BJ (cell line): ENCODE data around the gene SHISAL1. TPM values are rescaled to one million over a fixed set of nuclear protein-coding genes. Genes with fewer than 3 reads are reported as not detected.

Source experiments
- CTCF ChIA-PET: fragments of 350-600 bp; formaldehyde crosslinking; extraction: SDS; loops from one replicate; lab custom pipeline; 2021; ENCODE audit warnings: antibody characterized with exemption, inconsistent platforms; lab: Yijun Ruan, JAX
- POLR2A ChIA-PET: fragments of 300-600 bp; sonication (Branson Sonifier 250); formaldehyde crosslinking; extraction: SDS; loops from one replicate; lab custom pipeline; 2021; ENCODE audit warnings: antibody characterized with exemption; lab: Charles Lee
- DNase-seq: peaks from one replicate; pipeline ENCODE4 v3.0.0-alpha.2; 2011; ENCODE audit warnings: low read depth
- H3K27me3 ChIP-seq: 2 replicates; pipeline ENCODE4 v1.6.0; 2011; ENCODE audit warnings: low read length; ENCODE audit not compliant: control insufficient read depth, insufficient read depth
- H3K36me3 ChIP-seq: 2 replicates; pipeline ENCODE4 v1.5.1; 2011; ENCODE audit warnings: low read length; ENCODE audit not compliant: control insufficient read depth, insufficient read depth
- H3K4me3 ChIP-seq: 2 replicates; pipeline ENCODE4 v1.5.1; 2011; ENCODE audit warnings: low read depth, mild to moderate bottlenecking, control low read depth, low read length
- polyA plus RNA-seq: library from polyadenylated mRNA; depleted of rRNA; stranded (reverse); fragments of >200 nt; gene quantifications from 2 replicates; pipeline ENCODE4 v1.2.3, GENCODE V29; 2011
- TF ChIP-seq, protein P1 (sequence below): IDR thresholded peaks from 2 replicates; pipeline ENCODE4 v1.5.1; 2011; ENCODE audit warnings: low read depth, mild to moderate bottlenecking, control low read depth, inconsistent platforms, low read length, moderate library complexity; ENCODE audit not compliant: insufficient read depth

SHISAL1 gene
- polyA plus RNA-seq, 1 experiment: 0.34 TPM

DNA sequence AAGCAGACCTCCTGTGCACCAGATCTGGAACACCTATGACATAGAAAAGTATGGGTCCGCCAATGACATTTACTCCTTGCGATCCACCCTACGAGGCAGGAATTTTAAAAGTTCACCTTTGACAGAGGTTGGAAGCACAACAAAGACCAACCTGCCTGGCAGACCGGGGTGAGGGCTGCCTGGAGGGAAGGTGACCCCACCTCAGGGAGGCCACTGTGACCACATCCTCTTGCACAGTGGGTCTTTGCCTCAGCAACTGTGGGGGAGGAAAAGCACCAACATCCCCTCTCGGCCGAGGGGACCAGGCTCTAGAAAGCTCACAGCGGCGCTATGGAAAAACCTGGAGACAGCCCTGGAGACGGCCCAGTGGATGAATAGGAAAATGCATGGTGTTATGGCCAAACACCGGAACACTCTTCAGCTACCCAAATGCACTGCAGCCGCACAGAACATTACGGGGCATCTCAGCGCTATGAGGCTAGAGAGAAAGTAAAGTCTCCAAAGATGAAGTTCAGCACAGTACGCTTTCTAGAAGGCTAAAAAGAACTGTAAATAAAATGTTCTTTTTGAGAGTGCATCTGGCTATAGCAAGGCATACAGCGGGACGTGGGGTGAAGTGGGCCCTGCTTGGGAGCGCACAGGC, 1.8 kb upstream of the SHISAL1 start:
- DNase-seq: no peak
- Histone ChIP-seq H3K27me3 (no peaks in the 10 kb centered on the region), H3K36me3 (no peaks in the 10 kb centered on the region), H3K4me3 (no peak overlapping the region)
- TF ChIP-seq, protein P1, sequence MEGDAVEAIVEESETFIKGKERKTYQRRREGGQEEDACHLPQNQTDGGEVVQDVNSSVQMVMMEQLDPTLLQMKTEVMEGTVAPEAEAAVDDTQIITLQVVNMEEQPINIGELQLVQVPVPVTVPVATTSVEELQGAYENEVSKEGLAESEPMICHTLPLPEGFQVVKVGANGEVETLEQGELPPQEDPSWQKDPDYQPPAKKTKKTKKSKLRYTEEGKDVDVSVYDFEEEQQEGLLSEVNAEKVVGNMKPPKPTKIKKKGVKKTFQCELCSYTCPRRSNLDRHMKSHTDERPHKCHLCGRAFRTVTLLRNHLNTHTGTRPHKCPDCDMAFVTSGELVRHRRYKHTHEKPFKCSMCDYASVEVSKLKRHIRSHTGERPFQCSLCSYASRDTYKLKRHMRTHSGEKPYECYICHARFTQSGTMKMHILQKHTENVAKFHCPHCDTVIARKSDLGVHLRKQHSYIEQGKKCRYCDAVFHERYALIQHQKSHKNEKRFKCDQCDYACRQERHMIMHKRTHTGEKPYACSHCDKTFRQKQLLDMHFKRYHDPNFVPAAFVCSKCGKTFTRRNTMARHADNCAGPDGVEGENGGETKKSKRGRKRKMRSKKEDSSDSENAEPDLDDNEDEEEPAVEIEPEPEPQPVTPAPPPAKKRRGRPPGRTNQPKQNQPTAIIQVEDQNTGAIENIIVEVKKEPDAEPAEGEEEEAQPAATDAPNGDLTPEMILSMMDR: no peak
- POLR2A ChIA-PET: no interaction called here
- CTCF ChIA-PET: interaction anchor here (1.0 kb wide), 1 partner anchor 17 kb away, joined by 3 read pairs; no protein-coding TSS in a partner anchor

DNA sequence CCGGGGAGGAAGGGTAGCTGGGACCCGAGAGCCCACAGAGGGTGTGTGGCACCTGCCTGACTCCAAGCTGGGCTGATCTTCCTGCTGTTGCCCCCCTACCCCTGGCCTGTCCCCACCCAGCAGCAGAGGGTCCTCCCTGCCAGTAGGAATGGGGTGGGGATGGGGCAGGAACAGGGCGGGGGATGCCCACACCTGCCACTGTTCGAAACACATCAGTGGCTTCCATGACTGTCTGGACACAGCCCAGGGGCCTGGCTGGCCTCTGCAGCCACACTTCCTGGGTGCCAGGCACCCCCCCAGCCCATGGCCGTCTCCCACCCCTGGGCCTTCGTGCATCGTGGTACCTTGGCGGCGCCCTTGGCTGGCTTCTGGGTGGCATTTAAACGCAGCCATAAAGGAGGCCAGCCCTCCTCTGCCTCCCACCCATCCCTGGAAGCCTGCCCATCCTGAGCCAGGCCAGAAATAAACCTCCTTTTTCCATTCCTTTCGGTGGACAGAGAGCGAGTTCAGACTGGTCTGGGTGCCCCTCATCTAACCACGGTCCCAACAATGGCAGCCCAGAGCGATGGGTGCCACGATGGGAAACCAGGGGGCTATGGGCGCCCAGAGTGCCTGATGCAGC, 745 bp upstream of the SHISAL1 start:
- CTCF ChIA-PET: interaction anchor here (0.8 kb wide), 1 partner anchor 11 kb away, joined by 3 read pairs; no protein-coding TSS in a partner anchor
- POLR2A ChIA-PET: no interaction called here

DNA sequence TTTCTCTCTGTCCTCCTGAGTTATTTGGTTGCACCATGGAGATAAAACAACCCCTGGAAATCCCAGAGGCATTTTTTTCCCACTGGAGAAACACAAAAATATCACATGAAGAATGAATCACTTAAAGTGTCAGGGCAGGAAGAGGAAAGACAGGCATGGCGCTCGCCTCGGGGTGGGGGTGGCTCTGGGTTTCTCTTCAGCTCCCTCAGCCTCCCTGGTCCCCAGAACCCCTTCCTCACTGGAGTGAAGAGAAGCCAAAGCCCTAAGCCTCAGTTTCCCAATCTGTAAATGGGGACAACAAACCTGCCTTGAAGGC, 938 bp downstream of the SHISAL1 start:
- H3K36me3 ChIP-seq: no peaks in the 10 kb centered on the region
- TF ChIP-seq, protein P1: no peak
- peak; percentile 53 for DNase-seq
- ChIA-PET CTCF (interaction anchor here (0.9 kb wide), 1 partner anchor 14 kb away, joined by 5 read pairs; no protein-coding TSS in a partner anchor), POLR2A (no interaction called here)
- H3K27me3 ChIP-seq: no peaks in the 10 kb centered on the region
- no peak overlapping the region for H3K4me3 ChIP-seq

More for the DNA sequence above, 745 bp upstream of the SHISAL1 start:
- H3K4me3 ChIP-seq: no peak overlapping the region
- DNase-seq: no peak
- H3K27me3 ChIP-seq: no peaks in the 10 kb centered on the region
- H3K36me3 ChIP-seq: no peaks in the 10 kb centered on the region
- TF ChIP-seq, protein P1: no peak

DNA sequence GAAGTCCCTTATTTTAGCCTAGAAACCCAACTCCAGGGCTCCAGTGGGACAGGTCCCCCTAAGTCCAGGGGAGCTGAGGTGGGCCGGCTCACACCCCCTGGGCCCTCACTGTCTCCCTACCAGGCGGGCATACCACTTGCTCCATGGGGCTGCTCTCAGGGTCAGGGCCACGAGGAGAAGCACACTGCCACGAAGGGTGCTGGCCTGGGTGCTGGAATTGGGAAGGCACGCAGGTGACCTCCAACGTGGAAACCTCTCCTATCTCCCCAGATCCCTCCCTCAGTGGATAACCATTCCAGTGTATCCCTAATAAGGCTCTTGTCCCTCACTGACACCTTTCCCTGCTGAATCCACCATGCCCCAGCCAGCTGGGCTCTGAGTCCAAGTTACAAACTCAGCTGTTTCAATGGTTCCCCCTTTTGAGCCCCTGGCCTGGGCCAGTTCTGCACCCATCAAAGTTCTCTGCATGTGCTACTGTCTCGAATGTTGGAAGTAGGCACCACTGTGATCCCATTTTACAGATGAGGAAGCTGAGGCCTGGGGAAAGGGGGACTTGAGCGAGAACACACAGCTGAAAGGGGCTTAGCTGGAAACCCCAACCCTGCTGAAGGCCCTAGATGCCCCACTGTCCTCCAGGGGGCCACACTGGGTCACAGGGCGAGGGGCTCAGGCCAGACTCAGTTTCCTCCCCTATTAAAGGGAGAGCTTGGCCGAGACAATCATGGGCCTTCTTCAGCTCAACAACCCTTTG, 1.5 kb downstream of the SHISAL1 start:
- Histone ChIP-seq H3K27me3 (no peaks in the 10 kb centered on the region), H3K4me3 (no peak overlapping the region), H3K36me3 (no peaks in the 10 kb centered on the region)
- DNase-seq: no peak
- ChIA-PET POLR2A (no interaction called here), CTCF (interaction anchor here (0.8 to 2.7 kb wide), 4 partner anchors 15 to 320 kb away, joined by 3 to 7 read pairs (median 4); no protein-coding TSS in a partner anchor)
- TF ChIP-seq, protein P1: 0 out of 2 replicates have a peak, but pooled peaks have one; percentile 8

DNA sequence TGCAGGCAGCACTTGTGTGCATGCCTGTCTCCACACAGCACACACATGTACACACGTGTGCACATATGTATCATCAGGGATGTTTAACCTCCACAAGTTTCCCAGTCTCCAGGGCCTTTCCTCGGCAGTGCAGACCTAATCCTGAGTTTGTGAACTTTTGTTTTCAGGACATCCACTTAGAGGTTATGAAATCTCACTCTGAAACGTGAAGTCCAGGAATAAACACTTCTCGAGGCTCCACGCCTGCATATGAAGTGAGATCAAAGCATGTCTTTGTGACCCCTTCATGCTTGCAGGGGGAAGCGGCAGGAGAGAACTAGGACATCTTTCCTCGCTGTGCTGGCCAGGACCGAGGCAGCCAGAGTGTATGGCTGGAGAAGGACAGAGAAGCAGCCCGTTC, 3.1 kb downstream of the SHISAL1 start:
- TF ChIP-seq, protein P1: no peak

More for the DNA sequence above, 3.1 kb downstream of the SHISAL1 start:
- Histone ChIP-seq H3K4me3 (no peak overlapping the region), H3K36me3 (no peaks in the 10 kb centered on the region), H3K27me3 (no peaks in the 10 kb centered on the region)
- ChIA-PET POLR2A (no interaction called here), CTCF (interaction anchor here (0.6 to 2.7 kb wide), 2 partner anchors 17 to 291 kb away, joined by 3 to 7 read pairs; no protein-coding TSS in a partner anchor)
- DNase-seq: no peak
